Activated CD4-positive, CD25-positive, alpha-beta regulatory T cell (primary cell): ENCODE measurements around the gene GSG1L2.

Experiments
- DNase-seq, 4 experiments: peaks; one replicate each; lab custom pipeline; 2025; lab: John Stamatoyannopoulos, UW

Gene GSG1L2

GRCh38 chr17:9821921-9822320 lies at the start of gene GSG1L2:
TSS of gene GSG1L2 (minus strand) at chr17:9822079. CDS start at chr17:9822071, 8 bp downstream.
- DNase-seq = no peak

- no peak for DNase-seq
Measured at GRCh38 chr17:9868552-9868951, 46.7 kb upstream of the GSG1L2 start.

GRCh38 chr17:9865586-9865985 lies 43.7 kb upstream of the GSG1L2 start:
- DNase-seq = no peak

GRCh38 chr17:9862949-9863348 lies 41.1 kb upstream of the GSG1L2 start:
- DNase-seq = no peak

GRCh38 chr17:9862220-9862619 lies 40.3 kb upstream of the GSG1L2 start:
- no peak for DNase-seq

GRCh38 chr17:9860851-9861250 lies 39.0 kb upstream of the GSG1L2 start:
- no peak for DNase-seq

- DNase-seq = no peak
Measured at GRCh38 chr17:9859781-9860180, 37.9 kb upstream of the GSG1L2 start.

GRCh38 chr17:9855036-9855435 lies 33.2 kb upstream of the GSG1L2 start:
- no peak for DNase-seq

GRCh38 chr17:9854255-9854654 lies 32.4 kb upstream of the GSG1L2 start:
- no peak for DNase-seq

GRCh38 chr17:9850151-9850550 lies 28.3 kb upstream of the GSG1L2 start:
- DNase-seq = no peak

- DNase-seq = no peak
Measured at GRCh38 chr17:9845306-9845705, 23.4 kb upstream of the GSG1L2 start.

- DNase-seq = no peak
Measured at GRCh38 chr17:9844153-9844552, 22.3 kb upstream of the GSG1L2 start.

- no peak for DNase-seq
Measured at GRCh38 chr17:9843152-9844010, 21.5 kb upstream of the GSG1L2 start.

GRCh38 chr17:9842057-9842758 lies 20.3 kb upstream of the GSG1L2 start:
- DNase-seq = no peak

- DNase-seq = no peak
Measured at GRCh38 chr17:9839433-9839832, 17.6 kb upstream of the GSG1L2 start.

GRCh38 chr17:9837551-9838471 lies 15.9 kb upstream of the GSG1L2 start:
- no peak for DNase-seq

GRCh38 chr17:9833922-9834321 lies 12.0 kb upstream of the GSG1L2 start:
- DNase-seq = no peak

GRCh38 chr17:9830711-9831110 lies 8.8 kb upstream of the GSG1L2 start:
- DNase-seq = no peak

GRCh38 chr17:9829343-9829742 lies 7.5 kb upstream of the GSG1L2 start:
- DNase-seq = no peak

- no peak for DNase-seq
Measured at GRCh38 chr17:9828296-9829295, 6.7 kb upstream of the GSG1L2 start.

GRCh38 chr17:9825641-9826150 lies 3.8 kb upstream of the GSG1L2 start, which contains the start of gene GLP2R:
TSS of gene GLP2R (plus strand) at chr17:9825924. CDS start at chr17:9826064, 140 bp downstream.
- DNase-seq = no peak
